Measurements from ENCODE around the gene GATAD2A.

The GATAD2A gene

DNA sequence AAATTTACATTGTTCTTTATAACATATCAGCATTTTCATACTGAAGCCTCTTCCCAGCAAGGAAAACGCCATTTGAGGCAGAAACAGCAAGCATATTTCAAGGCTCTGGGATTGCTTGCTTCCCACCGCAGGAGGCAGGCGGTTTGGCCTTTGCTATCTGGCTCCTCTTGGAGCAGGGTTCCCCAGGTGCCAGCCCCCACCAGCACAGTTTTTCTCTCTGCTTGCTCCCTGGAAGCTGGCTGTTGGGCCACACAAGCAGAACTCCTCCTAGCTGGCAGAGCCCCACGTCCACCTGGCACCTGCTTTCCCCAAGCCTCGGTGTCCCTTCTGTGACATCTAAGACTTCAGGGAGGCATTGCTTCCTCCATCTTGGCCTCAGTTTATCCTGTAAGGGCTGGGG, 16.7 kb downstream of the GATAD2A start:
- TF ChIP-seq EZH2phosphoT487 (IDR thresholded peaks at IDR 0.05; ENCODE audit: low read depth) (no peak), CTCF (IDR thresholded peaks at IDR 0.05; ENCODE audit: low read depth, low read length) (no peak)

GRCh38 chr19:19423322-19423721, 17.8 kb downstream of the GATAD2A start:
- H3K79me2 ChIP-seq (ENCODE audit: low read length): peaks cover 98% of the 10 kb centered on the region
- H3K27ac ChIP-seq (ENCODE audit: low read length): no peak overlapping the region
- H3K36me3 ChIP-seq (replicated peaks; ENCODE audit: low read depth, low read length): no peaks in the 10 kb centered on the region
- no peaks in the 10 kb centered on the region for H3K9me3 ChIP-seq (ENCODE audit: insufficient read depth, low read length)
- no peaks in the 10 kb centered on the region for H3K27me3 ChIP-seq (ENCODE audit: low read depth, low read length)
- no peak for TF ChIP-seq CTCF (IDR thresholded peaks at IDR 0.05; ENCODE audit: low read depth, low read length)
- no peak for TF ChIP-seq EZH2phosphoT487 (IDR thresholded peaks at IDR 0.05; ENCODE audit: low read depth)
- no peak overlapping the region for H2AFZ ChIP-seq (ENCODE audit: low read depth, low read length)
- H3K4me3 ChIP-seq (ENCODE audit: low read length): no peak overlapping the region
- H3K4me1 ChIP-seq (ENCODE audit: low read length): peaks cover 20% of the 10 kb centered on the region
- H3K9ac ChIP-seq (ENCODE audit: low read length): no peak overlapping the region
- peaks cover 91% of the 10 kb centered on the region for H4K20me1 ChIP-seq (ENCODE audit: insufficient read depth, low read length)
- H3K4me2 ChIP-seq (ENCODE audit: low read length): no peak overlapping the region

More for the DNA sequence above, 16.7 kb downstream of the GATAD2A start:
- H3K4me2 ChIP-seq (ENCODE audit: low read length): no peak overlapping the region
- H3K4me3 ChIP-seq (ENCODE audit: low read length): no peak overlapping the region
- peaks cover 98% of the 10 kb centered on the region for H3K79me2 ChIP-seq (ENCODE audit: low read length)
- no peaks in the 10 kb centered on the region for H3K36me3 ChIP-seq (replicated peaks; ENCODE audit: low read depth, low read length)
- no peak overlapping the region for H3K9ac ChIP-seq (ENCODE audit: low read length)
- H2AFZ ChIP-seq (ENCODE audit: low read depth, low read length): no peak overlapping the region
- peaks cover 92% of the 10 kb centered on the region for H4K20me1 ChIP-seq (ENCODE audit: insufficient read depth, low read length)
- no peaks in the 10 kb centered on the region for H3K27me3 ChIP-seq (ENCODE audit: low read depth, low read length)
- H3K27ac ChIP-seq (ENCODE audit: low read length): no peak overlapping the region
- H3K4me1 ChIP-seq (ENCODE audit: low read length): peaks cover 28% of the 10 kb centered on the region
- no peaks in the 10 kb centered on the region for H3K9me3 ChIP-seq (ENCODE audit: insufficient read depth, low read length)

- Histone ChIP-seq H2AFZ (ENCODE audit: low read depth, low read length) (no peak overlapping the region), H3K36me3 (replicated peaks; ENCODE audit: low read depth, low read length) (peaks cover 3% of the 10 kb centered on the region), H3K9me3 (ENCODE audit: insufficient read depth, low read length) (no peaks in the 10 kb centered on the region), H3K27me3 (ENCODE audit: low read depth, low read length) (no peaks in the 10 kb centered on the region), H3K4me3 (ENCODE audit: low read length) (no peak overlapping the region), H3K79me2 (ENCODE audit: low read length) (peaks cover 100% of the 10 kb centered on the region), H3K9ac (ENCODE audit: low read length) (no peak overlapping the region), H3K27ac (ENCODE audit: low read length) (no peak overlapping the region), H3K4me2 (ENCODE audit: low read length) (no peak overlapping the region), H3K4me1 (ENCODE audit: low read length) (peaks cover 10% of the 10 kb centered on the region), H4K20me1 (ENCODE audit: insufficient read depth, low read length) (peaks cover 94% of the 10 kb centered on the region)
- TF ChIP-seq EZH2phosphoT487 (IDR thresholded peaks at IDR 0.05; ENCODE audit: low read depth) (no peak), CTCF (IDR thresholded peaks at IDR 0.05; ENCODE audit: low read depth, low read length) (no peak)
These were observed 19.8 kb downstream of the GATAD2A start for GRCh38 chr19:19425170-19425875.

DNA sequence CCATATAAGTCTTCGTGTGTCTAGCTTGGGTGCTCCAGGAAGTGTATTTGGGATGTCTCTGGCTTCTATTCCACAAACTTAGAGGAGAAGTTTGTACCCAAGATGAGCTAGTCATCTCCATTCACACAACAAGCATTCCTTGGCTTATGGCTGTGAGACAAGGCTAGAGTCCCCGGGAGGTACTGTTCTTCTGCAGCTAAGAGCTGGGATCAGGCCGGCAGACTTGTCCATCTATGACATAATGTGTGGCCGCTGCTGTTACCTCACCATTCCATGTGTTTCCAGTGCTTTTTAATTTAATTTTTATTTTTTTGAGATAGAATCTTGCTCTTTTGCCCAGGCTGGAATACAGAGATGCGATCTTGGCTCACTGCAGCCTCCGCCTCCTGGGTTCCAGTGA, 20.7 kb downstream of the GATAD2A start:
- no peak for TF ChIP-seq EZH2phosphoT487 (IDR thresholded peaks at IDR 0.05; ENCODE audit: low read depth)
- no peak for TF ChIP-seq CTCF (IDR thresholded peaks at IDR 0.05; ENCODE audit: low read depth, low read length)
- H3K4me3 ChIP-seq (ENCODE audit: low read length): no peak overlapping the region
- peaks cover under 1% of the 10 kb centered on the region for H3K4me1 ChIP-seq (ENCODE audit: low read length)
- H3K9ac ChIP-seq (ENCODE audit: low read length): no peak overlapping the region
- H3K9me3 ChIP-seq (ENCODE audit: insufficient read depth, low read length): no peaks in the 10 kb centered on the region
- no peaks in the 10 kb centered on the region for H3K27me3 ChIP-seq (ENCODE audit: low read depth, low read length)
- H3K4me2 ChIP-seq (ENCODE audit: low read length): no peak overlapping the region
- H3K27ac ChIP-seq (ENCODE audit: low read length): no peak overlapping the region
- H3K79me2 ChIP-seq (ENCODE audit: low read length): peaks cover 100% of the 10 kb centered on the region
- peaks cover 94% of the 10 kb centered on the region for H4K20me1 ChIP-seq (ENCODE audit: insufficient read depth, low read length)
- no peak overlapping the region for H2AFZ ChIP-seq (ENCODE audit: low read depth, low read length)
- peaks cover 3% of the 10 kb centered on the region for H3K36me3 ChIP-seq (replicated peaks; ENCODE audit: low read depth, low read length)
